NCI-H446 (cell line): ENCODE measurements around the gene GAA.

Source experiments
- DNase-seq, 2 experiments: peaks; one replicate each; lab custom pipeline; 2025; lab: John Stamatoyannopoulos, UW

GAA gene

GRCh38 chr17:80116921-80117380 is 15.6 kb downstream of the GAA start:
- no peak for DNase-seq

DNA sequence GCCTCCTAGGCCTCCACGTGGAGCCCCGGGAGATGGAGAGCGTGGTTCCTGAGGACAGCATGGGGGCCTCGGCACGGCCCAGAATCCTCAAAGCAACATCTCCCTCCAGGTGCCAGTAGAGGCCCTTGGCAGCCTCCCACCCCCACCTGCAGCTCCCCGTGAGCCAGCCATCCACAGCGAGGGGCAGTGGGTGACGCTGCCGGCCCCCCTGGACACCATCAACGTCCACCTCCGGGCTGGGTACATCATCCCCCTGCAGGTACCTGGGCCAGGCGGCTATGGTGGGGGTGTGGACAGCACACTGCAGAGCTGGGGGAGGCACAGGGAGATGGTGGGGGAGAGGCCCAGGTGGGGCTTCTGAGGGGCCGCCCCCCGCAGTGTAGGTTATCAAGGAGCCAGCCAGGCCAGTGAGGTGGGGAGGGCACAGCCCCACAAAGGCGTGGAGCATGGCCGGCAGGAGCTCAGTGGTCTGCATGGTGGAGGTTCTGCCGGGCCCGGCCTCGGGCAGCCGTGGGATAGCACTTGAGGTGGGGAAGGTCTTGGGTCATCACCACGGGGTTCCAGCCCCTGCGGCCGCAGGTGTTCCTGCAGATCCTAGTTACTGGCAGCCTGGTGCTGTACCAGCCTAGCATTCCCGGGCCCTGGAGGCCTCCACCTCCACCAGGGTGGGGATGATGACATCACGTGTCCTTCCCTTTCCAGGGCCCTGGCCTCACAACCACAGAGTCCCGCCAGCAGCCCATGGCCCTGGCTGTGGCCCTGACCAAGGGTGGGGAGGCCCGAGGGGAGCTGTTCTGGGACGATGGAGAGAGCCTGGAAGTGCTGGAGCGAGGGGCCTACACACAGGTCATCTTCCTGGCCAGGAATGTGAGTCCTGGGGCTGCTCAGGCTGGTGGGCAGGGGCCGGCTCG is 16.4 kb downstream of the GAA start:
- DNase-seq = no peak

- DNase-seq = no peak
Measured at GRCh38 chr17:80118601-80119270, 17.4 kb downstream of the GAA start.

DNA sequence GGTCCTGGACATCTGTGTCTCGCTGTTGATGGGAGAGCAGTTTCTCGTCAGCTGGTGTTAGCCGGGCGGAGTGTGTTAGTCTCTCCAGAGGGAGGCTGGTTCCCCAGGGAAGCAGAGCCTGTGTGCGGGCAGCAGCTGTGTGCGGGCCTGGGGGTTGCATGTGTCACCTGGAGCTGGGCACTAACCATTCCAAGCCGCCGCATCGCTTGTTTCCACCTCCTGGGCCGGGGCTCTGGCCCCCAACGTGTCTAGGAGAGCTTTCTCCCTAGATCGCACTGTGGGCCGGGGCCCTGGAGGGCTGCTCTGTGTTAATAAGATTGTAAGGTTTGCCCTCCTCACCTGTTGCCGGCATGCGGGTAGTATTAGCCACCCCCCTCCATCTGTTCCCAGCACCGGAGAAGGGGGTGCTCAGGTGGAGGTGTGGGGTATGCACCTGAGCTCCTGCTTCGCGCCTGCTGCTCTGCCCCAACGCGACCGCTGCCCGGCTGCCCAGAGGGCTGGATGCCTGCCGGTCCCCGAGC is 17.9 kb downstream of the GAA start:
- no peak for DNase-seq

- DNase-seq = no peak
Measured at GRCh38 chr17:80119839-80120238, 18.5 kb downstream of the GAA start.

DNA sequence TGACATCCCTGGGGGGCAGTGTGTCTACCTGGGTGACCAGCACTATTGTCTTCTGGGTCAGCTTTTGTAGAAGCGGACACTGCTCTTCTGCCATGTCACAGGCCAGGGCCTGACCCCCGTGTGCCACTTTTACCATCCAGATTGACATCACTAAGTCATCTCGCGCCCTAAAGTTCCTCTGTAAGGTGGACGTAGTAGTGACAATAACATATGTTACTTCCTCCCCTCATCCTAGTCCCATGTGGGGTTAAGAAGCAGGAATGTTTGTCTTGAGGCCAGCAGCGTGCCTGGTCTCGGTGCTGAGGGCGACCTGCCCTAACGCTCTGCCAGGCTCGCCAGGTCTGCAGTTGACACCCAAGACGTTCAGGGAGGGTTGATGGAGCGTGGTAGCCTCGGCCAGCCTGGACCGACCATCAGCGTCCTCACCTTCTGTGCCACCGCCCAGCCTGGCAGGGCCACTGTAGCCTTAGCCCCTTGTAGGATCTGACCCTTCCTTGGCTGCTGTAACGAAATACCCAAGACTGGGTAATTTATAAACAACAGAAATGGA is 20.7 kb downstream of the GAA start:
- no peak for DNase-seq

- no peak for DNase-seq
Measured at GRCh38 chr17:80122926-80123505, 21.6 kb downstream of the GAA start.

DNA sequence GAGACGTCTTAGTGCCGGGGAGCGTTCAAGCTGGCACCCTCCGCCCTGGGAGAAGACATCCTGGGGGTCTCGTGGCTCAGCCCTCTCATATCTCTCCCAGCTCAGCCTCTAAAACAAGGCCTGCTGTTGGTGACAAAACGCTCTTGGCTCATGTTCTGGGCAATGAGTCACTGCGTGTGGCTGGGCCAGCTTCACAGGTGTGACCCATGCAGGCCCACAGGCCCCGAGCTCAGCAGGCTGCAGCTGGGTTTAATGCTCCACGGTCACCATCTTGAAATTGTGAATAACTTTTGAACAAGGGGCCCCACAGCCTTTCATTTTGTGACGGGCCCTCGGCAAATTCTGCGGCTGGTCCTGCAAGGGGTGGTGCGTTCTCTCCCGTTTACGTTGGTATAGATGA is 22.4 kb downstream of the GAA start:
- no peak for DNase-seq

DNA sequence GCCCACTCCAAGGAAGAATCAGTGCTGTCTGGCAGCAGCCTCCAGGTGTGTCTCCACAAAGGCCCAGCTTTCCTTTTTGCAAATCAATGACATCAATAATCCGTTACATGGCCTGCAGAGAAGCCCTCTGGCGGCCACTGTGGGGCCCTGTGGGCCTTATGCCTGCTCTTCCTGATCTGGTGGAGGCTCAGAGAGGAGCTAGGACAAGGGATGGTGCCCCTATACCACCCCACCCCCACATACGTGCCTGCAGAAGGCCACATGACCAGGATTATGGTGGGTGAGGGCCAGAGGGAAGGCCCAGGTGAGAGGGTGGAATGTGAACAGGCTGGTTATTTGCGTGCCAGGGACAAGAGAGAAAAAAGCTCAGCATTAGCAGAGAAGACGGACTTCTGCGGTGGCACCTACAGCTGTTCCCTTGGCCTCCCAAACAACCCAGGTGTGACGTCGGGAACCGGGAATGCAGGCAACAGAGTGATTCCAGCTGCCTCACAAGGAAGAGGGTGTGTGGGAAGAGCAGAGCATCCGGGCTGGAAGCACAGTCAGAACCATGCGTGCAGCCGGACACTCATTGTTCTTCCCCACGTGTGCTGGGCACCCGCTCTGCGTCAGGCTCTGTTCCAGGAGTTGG is 23.1 kb downstream of the GAA start:
- no peak for DNase-seq

DNA sequence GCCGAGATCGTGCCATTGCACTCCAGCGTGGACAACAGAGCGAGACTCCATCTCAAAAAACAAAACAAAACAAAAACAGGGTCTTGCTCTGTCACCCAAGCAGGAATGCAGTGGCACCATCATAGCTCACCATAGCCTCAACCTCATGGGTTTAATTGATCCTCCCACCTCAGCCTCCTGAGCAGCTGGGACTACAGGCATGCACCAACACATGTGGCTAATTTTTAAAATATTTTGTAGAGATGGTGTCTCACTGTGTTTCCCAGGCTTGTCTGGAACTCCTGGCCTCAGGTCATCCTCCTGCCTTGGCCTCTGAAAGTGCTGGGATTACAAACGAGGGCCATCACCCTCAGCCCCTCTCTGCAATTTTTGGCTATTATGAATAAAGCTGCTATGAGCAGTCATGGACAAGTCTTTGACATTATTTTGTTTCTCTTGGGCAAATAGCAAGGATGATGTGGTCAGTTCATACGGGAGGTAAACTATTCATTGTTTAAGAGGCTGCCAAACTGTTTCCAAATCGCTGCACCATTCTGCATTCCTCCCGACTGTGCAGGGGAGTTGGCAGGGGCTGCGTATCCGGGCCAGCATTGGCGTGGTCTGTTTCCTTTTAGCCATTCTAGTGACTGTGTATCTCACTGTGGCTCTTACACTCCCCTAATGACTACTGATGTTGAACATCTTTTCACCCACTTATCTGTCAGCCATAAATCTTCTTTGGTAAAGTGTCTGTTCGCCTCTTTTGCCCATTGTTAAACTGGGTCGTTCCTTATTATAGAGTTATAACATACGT is 24.5 kb downstream of the GAA start:
- DNase-seq = no peak

- no peak for DNase-seq
Measured at GRCh38 chr17:80126449-80126715, 25.0 kb downstream of the GAA start.

GRCh38 chr17:80129006-80129565 is 27.7 kb downstream of the GAA start:
- DNase-seq = no peak

- no peak for DNase-seq
Measured at GRCh38 chr17:80130992-80131391, 29.6 kb downstream of the GAA start.

GRCh38 chr17:80132906-80133625 is 31.7 kb downstream of the GAA start:
- no peak for DNase-seq

- DNase-seq = no peak
Measured at GRCh38 chr17:80133626-80133970, 32.2 kb downstream of the GAA start.

DNA sequence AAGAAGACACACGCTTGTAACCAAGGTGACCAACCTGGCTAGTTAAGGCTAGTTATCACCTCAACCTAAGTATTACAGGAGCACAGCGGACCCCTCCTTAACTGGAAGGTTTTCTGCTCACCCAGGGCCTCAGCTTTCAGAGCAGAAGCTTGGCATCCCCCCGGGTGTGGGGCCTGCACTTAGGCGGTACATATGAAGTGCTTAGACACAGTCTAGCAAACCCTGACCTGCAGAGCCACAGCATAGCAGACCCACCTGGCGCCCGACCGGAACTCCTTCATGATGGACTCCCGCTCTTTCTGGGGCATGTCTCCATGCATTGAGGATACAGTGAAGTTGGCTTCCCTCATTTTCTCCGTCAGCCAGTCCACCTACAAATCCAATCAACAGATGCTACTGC is 35.8 kb downstream of the GAA start:
- DNase-seq = no peak

DNA sequence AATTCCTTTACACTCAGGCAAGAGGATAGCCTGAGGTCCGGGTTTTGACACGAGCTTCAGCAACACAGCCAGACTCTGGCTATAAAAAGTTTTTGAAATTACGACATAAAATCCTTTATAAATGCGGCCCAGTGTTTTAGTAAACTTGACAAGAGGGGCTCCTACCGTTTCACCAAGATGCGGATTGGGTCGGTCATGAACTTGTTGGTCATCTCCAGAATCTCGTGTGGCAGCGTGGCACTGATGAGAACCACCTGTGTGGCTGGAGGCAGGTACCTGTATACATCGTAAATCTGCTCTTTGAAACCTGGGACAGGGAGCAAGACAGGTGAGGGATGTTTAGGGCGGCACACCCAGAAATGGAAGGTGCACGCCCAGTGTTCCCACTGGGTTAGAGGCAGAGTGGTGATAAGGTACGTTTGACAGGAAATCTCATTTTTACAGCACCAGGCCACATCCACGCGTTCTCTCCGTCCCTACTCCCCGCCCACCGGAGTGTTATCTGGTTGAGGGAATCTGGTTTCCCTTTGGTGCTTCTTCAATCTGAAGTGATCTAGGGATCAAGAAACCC is 37.6 kb downstream of the GAA start:
- DNase-seq = no peak

- DNase-seq = no peak
Measured at GRCh38 chr17:80141463-80142165, 40.2 kb downstream of the GAA start.

DNA sequence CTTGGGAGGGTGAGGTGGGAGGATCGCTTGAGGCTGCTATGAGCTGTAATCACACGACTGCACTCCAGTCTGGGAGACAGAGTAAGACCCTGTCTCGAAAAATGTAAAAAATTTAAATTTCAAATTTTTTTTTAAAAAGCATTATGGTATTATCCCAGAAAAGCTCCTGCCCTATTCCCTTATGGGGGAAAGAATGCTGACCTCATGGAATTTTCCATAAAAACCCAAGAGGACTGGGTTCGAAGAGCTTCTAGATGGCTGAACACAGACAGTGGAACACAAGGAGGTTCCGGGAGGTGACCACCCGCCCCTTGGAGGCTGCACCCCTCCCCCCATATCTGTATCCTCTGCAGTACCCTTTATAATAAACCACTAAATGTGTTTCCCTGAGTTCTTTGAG is 41.5 kb downstream of the GAA start:
- no peak for DNase-seq
